GM10266 (cell line): Measurements from ENCODE around the gene CIAO2B.
"Not testable (repeated sequence)": the region's sequence is repeated elsewhere in the genome, so short reads cannot be mapped to it uniquely, and the experiment has no call there.

Source experiments
- DNase-seq: peaks from one replicate; pipeline ENCODE4 v3.0.0; 2012; ENCODE audit errors: extremely low spot score
- TF ChIP-seq, protein P1 (sequence below): IDR thresholded peaks from 2 replicates; pipeline ENCODE4 v1.5.1; 2012; ENCODE audit warnings: mild to moderate bottlenecking, low read depth; ENCODE audit not compliant: control insufficient read depth, insufficient read depth; ENCODE audit errors: missing control alignments

The CIAO2B gene

DNA sequence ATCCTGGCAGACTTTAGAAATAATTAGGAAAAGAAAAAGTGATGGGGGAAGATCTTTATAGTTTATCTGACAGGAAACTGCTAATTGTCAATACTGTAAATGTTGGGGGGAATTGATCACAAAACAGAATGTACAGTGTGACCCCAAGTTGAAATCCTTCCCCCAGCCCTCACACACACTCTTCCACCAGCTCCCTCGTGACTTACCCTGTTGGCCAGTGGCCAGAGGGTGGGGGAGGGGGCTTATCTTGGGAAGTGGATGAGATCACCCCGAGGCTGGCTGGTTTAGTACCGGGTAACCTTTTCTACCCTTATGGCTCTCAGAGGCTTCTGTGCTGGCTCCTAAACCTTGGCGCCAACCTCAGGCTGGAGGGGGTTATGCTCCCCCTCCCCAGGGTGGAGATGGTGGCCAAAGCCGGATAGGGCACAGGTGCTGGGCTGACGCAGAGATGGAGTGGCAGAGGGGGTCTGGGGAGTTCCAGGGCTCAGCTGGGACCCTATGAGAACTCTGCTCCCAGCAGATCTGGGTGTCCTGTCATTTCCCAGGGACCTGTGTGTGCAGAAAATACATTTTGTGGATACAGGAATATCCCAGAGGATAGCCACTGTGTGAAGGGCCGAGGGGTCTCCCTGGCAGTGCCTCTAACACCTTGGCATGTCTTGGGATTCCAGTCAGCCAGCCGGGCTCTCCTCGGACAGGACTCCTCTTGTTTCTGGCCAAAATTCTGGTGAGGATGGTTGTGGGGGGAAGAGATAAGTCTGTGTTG lies 34.1 kb downstream of the CIAO2B start:
- TF ChIP-seq, protein P1, sequence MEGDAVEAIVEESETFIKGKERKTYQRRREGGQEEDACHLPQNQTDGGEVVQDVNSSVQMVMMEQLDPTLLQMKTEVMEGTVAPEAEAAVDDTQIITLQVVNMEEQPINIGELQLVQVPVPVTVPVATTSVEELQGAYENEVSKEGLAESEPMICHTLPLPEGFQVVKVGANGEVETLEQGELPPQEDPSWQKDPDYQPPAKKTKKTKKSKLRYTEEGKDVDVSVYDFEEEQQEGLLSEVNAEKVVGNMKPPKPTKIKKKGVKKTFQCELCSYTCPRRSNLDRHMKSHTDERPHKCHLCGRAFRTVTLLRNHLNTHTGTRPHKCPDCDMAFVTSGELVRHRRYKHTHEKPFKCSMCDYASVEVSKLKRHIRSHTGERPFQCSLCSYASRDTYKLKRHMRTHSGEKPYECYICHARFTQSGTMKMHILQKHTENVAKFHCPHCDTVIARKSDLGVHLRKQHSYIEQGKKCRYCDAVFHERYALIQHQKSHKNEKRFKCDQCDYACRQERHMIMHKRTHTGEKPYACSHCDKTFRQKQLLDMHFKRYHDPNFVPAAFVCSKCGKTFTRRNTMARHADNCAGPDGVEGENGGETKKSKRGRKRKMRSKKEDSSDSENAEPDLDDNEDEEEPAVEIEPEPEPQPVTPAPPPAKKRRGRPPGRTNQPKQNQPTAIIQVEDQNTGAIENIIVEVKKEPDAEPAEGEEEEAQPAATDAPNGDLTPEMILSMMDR, result no peak
- no peak for DNase-seq

DNA sequence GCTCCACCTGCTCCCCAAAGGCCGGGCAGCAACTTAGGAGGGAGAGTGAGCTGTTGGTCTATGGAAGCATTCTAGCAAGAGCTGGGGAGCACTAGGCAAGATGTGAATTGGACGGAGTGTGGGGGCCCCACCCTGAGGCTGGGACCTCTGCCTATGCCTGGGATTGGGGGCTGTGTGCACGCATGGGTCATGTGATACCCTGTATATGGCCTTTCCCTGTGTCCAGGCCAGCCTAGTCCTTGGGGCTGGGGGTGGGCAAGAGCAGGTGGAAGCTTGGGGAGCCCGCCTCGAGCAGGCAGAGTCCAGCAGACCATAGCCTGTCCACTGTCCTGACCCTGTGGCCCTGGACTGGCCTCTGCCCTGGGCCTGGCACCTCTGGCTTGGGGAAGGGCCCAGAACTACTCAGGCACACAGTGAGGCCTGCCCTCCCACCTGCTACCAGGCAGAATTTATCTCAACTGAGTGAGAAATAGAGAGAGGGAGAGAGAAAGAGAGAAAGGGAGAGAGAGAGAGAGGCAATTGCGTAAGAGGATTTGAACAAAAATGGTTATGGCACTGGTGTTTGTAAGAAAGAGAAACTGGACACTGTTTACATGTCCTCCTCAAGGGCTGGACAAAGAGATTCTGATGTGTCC lies 34.8 kb downstream of the CIAO2B start:
- DNase-seq, result no peak

DNA sequence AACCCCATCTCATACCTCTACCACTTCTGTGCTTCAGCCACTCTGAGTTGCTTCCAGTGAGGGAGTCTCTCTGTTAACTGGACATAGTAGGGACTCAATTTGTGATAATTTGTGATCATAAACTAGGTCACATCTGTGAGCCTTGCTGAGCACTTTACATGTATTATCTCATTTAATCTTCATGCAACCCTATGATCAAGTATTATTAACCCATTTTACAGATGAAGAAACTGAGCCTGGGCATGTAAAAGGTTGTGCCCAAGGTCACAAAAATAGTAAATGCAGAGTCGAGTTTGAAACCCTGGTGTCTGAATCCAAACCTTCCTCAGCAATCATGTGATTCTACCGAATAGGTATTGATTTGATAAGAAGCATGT lies 35.3 kb downstream of the CIAO2B start:
- DNase-seq, result no peak
- TF ChIP-seq, protein P1, result no peak

More for the DNA sequence above, 34.8 kb downstream of the CIAO2B start:
- TF ChIP-seq, protein P1, result no peak

DNA sequence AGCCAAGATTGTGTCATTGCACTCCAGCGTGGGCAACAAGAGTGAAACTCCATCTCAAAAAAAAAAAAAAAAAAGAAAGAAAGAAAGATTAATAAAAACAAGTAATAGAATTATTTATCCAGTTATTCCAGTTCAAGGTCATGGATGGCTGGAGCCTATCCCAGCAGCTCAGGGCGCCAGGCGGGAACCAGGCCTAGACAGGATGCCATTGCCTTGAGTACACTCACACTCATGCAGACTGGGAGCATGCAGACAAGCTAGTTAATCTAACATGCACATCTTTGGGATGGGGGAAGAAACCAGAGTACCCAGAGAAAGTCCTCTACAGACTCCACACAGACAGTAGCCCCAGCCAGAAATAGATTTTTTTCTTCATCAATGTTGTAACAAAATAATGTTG lies 36.0 kb downstream of the CIAO2B start:
- TF ChIP-seq, protein P1, result no peak
- DNase-seq, result no peak

DNA sequence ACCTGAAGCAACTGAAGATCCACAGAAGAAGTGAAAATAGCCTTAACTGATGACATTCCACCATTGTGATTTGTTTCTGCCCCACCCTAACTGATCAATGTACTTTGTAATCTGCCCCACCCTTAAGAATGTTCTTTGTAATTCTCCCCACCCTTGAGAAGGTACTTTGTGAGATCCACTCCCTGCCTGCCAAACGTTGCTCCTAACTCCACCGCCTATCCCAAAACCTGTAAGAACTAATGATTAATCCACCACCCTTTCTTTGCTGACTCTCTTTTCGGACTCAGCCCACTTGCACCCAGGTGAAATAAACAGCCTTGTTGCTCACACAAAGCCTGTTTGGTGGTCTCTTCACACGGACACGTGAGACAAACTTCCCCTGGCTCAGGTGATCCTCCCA lies 37.5 kb downstream of the CIAO2B start:
- not testable (repeated sequence) for DNase-seq

DNA sequence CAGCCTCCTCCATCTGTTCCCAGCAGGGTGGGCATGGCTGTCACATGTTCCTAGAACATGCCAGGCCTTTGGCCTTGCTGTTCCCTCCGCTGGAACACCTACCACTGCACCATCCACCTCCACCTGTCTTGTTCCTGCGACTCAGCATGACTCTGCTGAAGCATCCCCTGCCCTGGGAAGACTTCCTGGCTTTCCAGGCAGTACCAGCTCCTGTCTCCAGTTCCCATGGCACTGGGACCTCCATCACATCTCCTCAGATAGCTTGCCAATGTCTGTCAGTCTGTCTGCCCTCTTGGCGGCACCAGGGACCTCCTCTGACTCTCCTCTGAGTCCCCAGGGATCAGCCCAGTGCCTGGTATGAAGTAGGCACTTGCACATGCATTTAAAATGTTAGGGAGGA lies 38.2 kb downstream of the CIAO2B start:
- no peak for DNase-seq
- TF ChIP-seq, protein P1, result no peak

DNA sequence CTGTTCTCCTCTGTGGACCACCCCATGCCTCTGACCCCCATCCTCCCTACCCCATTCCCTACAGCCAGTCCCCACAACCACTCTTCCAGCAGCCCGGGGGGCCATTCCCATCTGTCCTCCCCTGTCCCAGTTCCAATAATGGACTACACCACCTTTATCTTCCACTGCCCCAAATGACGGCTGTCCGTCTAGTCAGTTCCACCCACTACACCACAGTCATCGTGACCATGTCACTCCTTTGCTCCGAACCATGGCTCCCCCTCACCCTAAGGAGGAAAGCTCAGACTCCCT lies 38.6 kb downstream of the CIAO2B start:
- no peak for DNase-seq
- TF ChIP-seq, protein P1, result no peak
